ENCODE measurements around the gene LRRN2.
A peak's percentile ranks its signal among the peaks of the same experiment; 100 is the strongest.

LRRN2 gene

DNA sequence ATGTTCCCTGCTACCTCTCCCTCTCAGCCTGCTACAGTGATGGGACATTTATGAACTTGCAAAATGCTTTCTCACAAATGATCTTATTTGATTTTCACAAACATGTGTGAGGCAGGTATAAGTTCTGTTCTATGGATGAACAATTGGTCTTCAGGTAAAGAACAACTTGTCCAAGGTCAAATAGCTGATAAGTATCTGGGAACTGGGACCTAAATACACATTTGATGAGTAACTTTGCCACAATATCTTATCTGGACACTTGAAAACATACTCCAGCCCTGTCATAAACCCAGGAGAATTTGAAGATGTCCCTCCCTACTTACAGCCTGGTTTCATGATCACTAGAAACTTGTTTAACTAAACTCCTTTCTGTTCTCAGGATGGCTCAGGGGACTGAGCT lies 23.0 kb downstream of the LRRN2 start:
- DNase-seq (ENCODE audit: low spot score) = no peak

DNA sequence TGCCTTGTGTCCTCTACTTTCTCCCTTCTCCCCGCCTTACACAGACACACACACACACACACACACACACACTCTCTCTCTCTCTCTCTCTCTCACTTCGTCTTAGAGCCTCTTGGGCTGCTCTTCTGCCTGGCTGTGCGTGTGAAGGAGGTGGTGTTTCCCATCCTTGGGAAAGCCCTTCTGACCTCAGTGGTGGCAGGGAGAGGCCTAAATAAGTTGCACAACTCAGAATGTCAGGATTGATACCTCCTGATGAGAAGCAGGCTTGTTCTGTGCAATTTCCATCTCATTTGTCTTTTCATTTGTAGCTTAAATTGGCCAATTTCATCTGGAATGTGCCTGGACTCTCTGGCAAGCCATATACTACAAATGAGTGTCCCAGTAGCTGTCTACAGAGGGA lies 25.0 kb downstream of the LRRN2 start:
- DNase-seq (ENCODE audit: low spot score) = no peak

DNA sequence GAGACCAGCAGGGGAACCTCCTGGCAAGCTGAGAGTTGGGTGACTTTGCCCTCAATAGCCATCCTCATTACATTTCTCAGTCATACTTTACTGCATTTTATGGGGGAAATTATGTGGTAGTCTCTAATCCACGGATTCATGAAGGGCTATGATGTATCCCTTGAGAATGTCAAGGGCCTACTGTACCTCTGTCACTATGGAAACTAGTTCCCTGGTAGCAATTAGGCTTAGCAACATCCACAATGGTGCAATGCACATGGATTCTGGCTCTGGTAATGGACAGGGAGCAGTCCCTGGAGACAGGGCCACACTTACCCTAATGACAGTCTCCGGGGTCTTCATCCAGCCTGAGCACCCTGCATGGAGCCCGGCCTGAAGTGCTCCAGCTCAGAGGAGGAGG lies 26.5 kb downstream of the LRRN2 start:
- DNase-seq (ENCODE audit: low spot score) = no peak

DNA sequence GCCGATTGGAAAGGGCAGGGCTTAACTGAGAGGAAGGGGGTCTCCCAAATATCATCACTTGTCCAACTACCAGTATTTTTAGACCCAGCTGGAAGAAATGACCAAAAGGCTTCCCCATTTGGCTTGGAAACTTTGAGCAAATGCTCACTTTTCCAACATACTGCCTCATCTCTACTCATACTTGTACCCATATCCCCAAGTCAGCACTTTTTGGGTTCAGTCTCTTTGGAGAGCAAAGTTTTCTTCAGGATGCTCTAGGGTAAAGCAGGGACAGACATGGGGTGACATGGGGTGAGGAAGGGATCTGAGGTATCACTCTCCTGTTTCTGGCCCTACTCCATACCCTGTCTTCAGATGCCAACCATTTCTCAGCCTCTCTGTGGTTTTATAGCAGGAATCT lies 27.2 kb downstream of the LRRN2 start:
- DNase-seq (ENCODE audit: low spot score) = no peak

DNA sequence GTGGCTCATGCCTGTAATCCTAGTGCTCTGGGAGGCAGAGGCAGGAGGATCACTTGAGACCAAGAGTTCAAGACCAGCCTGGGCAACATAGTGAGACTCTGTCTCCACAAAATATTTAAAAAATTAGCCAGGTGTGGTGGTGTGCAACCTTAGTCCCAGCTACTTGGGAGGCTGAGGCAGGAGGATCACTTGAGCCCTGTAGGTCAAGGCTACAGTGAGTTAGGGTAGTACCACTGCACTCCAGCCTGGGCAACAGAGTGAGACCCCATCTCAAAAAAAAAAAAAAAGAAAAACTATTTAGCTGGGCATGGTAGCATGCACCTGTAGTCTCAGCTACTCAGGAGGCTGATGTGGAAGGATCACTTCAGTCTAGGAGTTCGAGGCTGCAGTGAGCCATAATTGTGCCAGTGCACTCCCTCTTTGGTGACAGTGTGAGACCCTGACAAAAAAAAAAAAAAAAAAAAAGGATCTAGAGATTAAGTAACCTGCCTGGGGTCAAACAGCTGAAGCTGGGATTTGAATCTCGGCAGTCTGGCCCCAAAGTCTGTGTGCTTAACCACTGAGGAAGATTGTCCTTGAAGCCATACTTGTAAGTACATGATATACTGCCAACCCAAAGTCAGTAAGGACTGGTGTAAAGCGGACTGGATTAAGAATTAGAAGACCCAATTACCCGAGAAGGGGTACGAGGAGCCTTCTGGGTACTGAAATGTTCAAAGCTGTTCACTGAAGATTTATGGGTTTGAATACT lies 31.8 kb downstream of the LRRN2 start:
- DNase-seq (ENCODE audit: low spot score) = no peak

DNA sequence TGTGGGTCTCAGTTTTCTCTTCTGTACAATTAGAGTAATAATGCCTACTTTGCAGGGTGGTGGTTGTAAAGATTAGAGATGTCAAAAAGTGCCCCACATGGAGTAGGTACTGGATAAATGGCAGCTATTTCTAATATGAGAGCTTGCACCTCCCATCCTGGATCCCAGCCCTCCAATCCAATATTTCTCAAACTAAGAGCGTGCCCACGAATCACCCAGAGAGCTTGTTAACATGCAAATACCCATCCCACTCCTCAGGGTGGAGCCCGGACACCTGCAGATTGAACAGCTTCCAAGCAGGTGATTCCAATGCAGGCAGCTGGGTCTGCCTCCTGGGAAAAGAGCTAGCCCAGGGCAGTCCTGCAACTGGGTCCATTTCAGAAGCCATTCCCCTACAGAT lies 33.0 kb downstream of the LRRN2 start:
- DNase-seq (ENCODE audit: low spot score) = no peak

DNA sequence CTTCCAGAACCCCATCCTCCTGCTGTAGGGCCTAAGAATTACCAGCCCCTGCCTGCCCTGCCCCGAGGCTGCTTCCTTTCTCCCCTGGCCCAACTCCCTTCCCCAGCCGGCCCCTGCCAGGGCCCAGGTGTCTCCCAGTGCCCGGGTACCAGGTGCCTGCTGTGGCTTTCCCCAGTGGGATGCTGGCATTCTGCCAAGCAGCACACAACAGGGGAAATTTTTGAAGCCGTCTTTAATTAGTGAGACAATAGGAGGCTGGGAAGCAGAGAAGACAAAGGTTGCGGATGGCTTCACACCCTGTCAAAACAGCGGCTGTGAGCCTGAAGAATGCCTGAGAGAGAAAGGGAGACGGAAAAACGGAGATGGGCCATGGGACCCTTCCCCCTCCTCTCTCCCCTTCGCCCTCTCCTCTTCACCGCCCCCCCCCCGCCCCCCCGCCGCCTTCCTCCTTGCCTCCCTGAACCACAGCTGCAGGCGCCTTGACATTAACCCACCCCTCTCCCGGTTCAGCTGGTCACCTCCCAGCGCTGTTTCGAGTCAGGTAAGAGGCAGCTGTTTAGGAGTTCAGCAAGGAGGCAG lies 33.6 kb downstream of the LRRN2 start:
- DNase-seq (ENCODE audit: low spot score) = no peak

DNA sequence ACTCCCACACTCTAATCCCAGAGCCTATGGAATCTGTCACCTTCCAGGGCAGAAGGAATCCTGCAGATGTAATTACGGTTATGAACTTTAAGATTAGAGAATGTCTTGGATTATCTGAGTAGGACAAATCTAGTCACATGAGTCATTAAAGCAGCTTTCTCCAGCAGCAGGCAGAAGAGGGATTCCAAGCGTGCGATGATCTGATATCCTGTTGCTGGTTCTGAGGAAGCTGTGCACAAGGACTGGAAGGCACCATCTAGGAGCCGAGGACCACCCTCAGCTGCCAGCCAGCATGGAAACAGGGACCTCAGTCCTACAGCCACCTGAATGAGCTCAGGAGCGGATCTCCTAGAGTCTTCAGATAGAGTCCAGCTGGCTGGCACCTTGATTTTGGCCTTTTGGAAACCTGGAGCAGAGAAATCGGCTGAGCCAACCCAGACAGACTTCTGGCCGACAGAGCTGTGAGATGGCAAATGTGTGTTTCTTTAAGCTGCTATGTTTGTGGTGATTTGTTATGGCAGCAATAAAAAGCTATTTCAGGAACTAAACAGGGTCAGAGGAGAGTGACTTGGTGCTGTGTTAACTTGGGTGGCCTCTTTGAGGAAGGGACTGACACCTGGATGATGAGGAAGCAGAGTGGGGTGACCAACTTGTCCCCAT lies 34.5 kb downstream of the LRRN2 start:
- DNase-seq (ENCODE audit: low spot score) = no peak

DNA sequence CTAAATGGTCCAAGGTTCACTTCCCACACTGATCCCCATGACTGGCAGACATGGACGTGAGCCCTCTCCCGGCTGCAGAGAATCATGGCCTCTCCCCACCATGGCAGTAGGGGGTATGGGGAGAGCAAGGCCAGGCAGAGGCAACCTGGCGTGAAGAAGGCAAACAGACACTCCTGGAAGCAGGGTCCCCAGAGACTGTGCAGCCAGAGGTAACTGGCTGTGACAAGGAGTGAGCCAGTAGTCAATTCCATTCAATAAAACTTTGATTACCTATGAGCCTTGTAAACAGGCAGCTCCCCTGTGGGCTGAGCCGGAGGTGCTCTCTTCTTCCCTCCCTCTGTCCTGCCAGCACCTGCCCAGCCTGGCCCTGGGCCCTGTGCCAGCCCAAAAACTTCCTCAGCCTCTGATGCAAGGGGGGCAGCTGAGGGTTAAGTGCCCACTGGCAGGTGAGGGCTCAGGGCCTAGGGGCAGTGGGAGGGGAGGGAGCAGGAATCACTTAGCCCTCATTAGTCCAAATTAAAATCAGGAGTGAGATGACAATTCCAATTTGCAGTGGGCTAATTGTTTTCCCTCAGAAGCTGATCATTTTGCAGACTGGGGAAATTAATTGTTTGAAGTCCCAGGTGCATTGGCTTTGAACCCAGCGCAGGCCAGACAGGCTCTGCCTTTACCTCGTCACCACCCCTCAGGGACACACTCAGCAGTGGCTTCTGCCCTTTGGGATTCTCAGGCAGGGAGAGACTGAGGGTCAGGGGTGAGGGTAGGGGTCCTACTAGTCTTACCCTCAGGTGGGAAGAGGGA lies 35.6 kb downstream of the LRRN2 start:
- DNase-seq (ENCODE audit: low spot score) = no peak

DNA sequence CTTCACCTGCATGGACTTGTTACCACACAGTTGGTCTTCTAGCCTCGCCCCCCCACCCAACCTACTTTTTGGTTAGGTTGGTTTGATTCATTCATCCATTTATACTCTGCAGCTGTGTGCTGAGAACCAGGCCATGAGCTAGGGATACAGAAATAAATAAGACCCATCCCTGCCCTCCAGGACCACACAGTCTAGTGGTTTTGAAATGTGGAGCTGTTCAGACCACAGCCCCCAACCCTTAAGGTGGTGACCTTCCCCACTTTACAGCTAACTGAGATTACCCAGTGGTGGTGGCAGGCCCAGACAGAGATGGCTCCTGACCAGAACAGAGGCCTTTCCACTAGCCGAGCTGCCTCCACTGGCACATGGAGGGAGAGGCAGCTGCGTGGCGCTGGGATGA lies 37.0 kb downstream of the LRRN2 start:
- DNase-seq (ENCODE audit: low spot score) = no peak

DNA sequence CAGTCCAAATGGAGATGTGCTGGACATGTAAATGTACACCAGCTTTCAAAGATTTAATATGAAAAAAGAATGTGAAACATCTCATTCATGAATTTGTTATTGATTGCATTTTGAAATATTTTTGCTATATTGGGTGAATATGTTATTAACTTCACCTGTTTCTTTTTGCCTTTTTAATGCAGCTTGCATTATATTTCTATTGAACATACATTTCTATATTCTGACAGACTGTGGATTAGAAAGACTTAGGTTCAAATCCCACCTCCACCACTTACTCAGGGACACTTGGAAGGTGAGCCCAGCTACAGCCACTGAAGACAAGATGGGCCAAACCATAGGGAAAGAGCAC lies 37.8 kb downstream of the LRRN2 start:
- no peak for DNase-seq (ENCODE audit: low spot score)

DNA sequence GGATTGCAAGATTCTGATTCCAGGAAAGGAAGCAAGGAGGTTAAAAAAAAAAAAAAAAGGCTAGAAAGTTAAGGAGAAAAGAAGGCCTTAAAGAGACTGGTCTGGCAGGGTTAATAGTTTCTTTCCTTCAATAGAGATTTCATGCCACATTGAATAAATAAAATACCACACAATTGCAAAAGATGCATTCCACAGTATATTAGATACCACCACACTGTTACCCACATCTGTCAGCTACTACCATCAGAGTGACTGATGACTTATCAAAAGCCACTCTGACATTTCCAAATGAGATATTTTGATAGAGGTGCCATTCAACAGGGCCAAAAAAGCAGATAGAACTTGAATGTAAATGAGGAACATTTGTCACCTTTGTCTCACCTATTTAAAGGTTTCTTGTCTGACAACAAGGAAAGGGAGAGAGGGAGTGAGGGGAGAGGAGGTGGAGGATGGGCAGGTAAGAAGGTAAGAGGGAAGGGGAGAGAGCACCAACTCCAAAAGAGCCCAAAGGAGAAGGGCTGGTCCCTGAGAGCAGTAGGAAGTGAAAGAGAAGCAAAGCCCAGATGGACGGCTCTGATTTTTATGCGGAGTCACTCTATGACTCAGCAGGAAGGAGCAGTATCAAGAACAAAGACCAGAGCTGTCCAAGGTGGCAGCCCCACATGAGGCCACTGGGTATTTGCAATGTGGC lies 38.3 kb downstream of the LRRN2 start:
- DNase-seq (ENCODE audit: low spot score) = peak; percentile 54

DNA sequence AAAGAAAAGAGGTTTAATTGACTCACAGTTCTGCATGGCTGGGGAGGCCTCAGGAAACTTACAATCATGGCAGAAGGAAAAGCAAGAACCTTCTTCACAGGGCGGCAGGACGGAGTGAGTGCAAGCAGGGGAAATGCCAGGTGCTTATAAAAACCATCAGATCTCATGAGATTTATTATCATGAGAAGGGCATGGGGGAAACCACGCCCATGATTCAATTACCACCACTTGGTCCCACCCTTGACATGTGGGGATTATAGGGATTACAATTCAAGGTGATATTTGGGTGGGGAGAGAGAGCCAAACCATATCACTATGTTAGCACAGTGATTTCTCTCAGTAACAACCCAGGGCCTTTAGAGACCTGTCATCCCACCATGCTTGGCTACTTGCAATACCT lies 39.9 kb downstream of the LRRN2 start:
- DNase-seq (ENCODE audit: low spot score) = no peak

DNA sequence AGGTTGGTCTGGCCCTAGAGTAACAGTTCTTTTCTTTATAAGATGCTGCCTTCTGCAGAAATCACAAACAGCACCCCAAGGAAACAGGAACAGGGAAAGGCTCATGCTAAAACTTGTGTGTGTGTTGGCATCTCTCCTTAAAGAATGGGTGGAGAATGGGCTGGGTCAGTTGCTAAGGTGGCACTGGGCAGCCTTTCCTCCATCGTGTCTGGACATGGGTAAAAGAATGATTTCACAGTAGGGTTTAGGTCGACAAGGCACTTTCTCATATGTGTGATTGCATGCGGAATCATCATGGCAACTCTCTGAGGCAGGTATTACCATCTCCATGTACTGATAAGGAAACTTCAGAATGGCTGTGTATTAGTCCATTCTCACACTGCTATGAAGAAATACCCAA lies 40.3 kb downstream of the LRRN2 start:
- no peak for DNase-seq (ENCODE audit: low spot score)

DNA sequence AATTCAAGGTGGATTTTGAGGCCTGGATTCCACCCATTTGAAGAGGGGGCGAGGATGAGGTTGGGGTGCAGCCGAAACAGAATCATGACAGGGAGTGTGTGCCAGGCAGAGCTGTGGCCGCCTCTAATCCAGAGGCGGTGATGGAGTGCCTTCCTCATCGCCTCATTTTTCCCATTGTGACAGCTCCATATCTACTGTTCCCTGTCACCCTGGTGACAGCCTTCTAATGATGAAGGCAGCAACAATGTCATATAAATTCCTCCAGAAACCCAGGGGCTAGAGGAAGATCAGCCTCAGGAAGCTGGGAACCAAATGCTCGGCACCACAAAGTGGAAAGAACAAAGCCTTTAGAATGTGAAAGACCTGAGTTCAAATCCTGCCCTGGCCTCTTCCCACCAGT lies 42.0 kb downstream of the LRRN2 start:
- DNase-seq (ENCODE audit: low spot score) = no peak

DNA sequence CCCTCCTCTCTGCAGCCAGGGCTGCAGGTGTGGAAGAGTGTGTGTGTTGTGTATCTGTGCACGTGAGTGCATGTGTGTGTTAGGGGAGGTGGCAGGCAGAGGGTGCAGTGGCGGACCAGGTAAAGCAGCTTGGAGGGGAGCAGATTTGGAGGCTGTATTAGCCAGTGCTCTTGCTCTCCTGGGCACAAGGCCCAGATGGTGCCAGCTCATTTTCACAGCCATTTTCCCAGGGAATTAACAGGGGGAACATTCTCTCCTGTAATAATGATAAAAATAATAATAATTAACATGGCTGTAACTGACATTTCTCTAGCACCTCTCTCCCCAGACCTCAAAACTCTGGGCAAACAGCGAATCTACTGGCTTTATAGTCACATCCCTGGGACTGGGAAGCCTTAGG lies 43.6 kb downstream of the LRRN2 start:
- no peak for DNase-seq (ENCODE audit: low spot score)

DNA sequence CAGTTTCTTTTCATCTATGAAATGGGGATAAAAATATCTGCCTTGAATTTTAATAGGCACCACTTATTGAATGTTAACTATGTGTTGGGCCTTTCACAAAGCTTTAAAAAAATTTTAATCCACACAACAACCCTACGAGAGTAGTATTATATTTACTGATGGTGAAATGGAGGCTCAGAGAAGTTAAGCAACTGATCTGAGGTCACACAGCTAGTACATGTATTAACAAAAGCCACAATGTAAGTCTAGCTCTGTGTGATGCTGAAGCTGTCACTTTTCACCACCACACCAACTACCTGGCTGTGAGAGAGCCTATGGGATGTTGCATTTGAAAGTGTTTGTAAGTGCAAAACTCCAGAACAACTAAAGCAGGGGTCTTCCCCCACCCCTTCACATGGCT lies 44.1 kb downstream of the LRRN2 start:
- no peak for DNase-seq (ENCODE audit: low spot score)

DNA sequence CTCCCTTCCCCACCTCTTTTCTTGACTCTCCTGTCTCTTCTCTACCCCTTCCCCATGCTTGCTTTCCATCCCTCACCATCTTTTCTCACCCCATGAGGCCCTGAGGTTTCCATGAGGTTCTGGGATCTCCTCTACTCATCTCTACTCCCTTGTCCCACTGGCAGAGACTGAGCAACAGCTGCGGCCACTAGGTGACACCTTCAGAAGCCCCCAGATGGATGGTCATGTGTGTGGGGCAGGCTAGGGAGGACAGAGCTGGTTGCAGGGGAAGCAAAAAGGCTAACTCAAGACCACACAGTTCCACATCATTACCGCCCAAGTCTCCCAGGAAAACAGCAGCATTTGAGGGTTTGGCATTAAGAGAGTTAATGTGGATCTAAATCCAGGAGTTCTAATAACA lies 45.0 kb downstream of the LRRN2 start:
- no peak for DNase-seq (ENCODE audit: low spot score)

DNA sequence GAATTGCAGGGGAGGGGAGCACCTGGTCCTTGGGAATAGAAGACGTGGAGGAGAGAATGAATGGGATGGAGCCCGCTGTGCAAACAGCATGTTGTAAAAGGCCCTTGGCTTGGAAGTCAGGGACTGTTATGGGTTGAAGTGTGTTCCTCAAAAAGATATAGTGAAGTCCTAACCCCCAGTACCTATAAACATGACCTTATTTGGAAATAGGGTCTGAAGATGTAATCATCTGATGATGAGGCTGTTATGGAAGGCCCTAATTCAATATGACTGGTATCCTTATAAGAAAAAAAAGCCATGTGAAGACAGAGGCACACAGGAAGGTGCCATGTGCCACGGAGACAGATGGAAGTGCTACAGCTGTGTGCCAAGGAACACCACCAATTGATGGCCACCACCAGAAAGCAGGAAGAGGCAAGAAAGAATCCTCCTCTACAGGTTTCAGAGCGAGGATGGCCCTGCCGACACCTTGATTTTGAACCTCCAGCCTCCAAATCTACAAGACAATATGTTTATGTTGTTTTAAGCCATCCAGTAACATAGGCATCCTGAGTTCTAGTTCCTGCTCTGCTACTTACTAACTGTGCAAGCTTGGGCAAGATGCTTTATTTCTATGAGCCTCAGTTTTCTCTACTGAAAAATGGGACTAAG lies 51.2 kb downstream of the LRRN2 start:
- no peak for DNase-seq (ENCODE audit: low spot score)

DNA sequence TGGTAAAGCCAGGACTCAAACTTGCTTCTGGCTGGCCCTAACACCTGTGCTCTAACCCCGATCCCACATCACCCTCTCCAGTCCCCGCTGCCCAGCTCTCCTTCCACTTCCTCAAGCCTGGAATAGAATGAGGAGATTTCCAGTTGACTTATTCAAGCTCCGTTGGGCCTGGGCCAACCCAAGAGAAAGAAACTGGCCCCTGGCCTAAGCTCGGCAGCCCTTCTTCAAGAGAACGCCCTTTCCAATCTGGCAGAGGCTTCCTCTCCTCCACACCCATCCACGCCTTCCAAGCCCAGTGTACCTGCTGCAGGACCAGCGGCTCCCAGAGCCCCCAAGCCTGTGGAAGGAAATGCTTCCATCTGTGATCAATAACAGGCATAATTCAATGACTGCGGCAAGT lies 51.9 kb downstream of the LRRN2 start:
- no peak for DNase-seq (ENCODE audit: low spot score)

DNA sequence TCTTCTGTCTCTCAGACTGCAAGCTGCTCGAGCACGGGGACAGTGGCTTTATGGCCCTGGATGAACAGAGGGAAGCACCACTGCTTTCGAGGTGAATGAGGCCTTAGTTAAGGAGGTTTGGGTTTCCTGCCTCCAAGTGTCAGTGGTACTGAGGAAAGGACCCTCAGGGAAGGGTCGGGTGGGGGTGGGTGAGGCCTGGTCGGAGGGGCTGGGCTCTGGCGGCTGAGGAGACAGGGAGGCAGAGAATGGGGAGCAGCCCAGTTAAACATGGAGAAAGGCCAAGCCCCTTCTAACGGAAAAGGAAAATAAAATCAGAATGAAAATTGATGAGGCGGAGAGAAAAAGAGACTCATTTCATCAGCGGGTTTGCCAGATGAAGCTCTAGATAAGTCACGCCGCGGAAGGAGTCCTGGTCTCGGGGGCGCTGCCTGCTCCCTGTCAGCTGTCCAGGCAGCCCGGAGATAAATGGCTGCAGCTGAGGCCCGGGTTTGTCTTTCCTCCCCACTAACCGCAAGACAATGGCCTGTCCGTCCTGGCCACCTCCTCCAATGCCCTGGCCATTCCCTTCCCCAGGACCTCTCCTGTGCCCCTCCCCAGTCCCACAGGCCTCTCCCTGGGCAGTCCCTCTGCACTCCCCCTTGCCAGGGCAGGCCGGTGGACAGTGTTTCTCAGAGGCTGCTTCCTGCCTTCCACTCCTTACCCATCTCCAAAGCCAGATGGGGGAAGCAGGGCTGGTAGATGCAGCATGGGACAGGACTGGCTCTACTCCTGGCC lies 55.2 kb downstream of the LRRN2 start:
- no peak for DNase-seq (ENCODE audit: low spot score)
